HAP-1 (cell line): ENCODE measurements around the gene ISM1.
"Not testable (repeated sequence)": the region's sequence is repeated elsewhere in the genome, so short reads cannot be mapped to it uniquely, and the experiment has no call there.

Experiments used
- DNase-seq, 2 experiments: peaks; one replicate each; pipeline ENCODE4 v3.0.0-alpha.2; 2016 to 2020; ENCODE audit warnings: low spot score in 2 of 2
- H3K27me3 ChIP-seq: fragments of 250-450 bp; sonication (Bioruptor Pico); 2 replicates; pipeline ENCODE4 v1.5.1; 2020; ENCODE audit warnings: low read depth, mild to moderate bottlenecking, moderate library complexity
- H3K36me3 ChIP-seq: fragments of 250-450 bp; sonication (Bioruptor Pico); replicated peaks from 2 replicates; pipeline ENCODE4 v1.5.1; 2020; ENCODE audit warnings: mild to moderate bottlenecking
- H3K4me1 ChIP-seq: fragments of 250-450 bp; sonication (Bioruptor Pico); 2 replicates; pipeline ENCODE4 v1.5.1; 2020; ENCODE audit warnings: mild to moderate bottlenecking
- H3K4me3 ChIP-seq: fragments of 250-450 bp; sonication (Bioruptor Pico); 2 replicates; pipeline ENCODE4 v1.5.1; 2020; ENCODE audit warnings: mild to moderate bottlenecking, moderate library complexity
- H3K9me3 ChIP-seq: fragments of 250-450 bp; sonication (Bioruptor Pico); 2 replicates; pipeline ENCODE4 v1.5.1; 2020; ENCODE audit warnings: mild to moderate bottlenecking, moderate library complexity
- in situ Hi-C: fragments of 300-500 bp; cut with MboI; formaldehyde crosslinking; loops from 3 replicates; pipeline ENCODE4 v1.14.3; 2020; ENCODE audit warnings: low sequenced_read_pairs, inconsistent platforms, mixed read lengths

The ISM1 gene

GRCh38 chr20:13231031-13231752 lies 10.1 kb downstream of the ISM1 start:
- no peaks in the 10 kb centered on the region for H3K4me1 ChIP-seq
- in situ Hi-C loops: no loop called here
- no peak for DNase-seq
- H3K9me3 ChIP-seq: no peaks in the 10 kb centered on the region
- H3K4me3 ChIP-seq: no peak overlapping the region
- H3K36me3 ChIP-seq: no peaks in the 10 kb centered on the region
- no peaks in the 10 kb centered on the region; the same call in 1 of the 2 replicates for H3K27me3 ChIP-seq

- Histone ChIP-seq H3K4me1 (no peaks in the 10 kb centered on the region), H3K36me3 (no peaks in the 10 kb centered on the region), H3K4me3 (no peak overlapping the region), H3K27me3 (no peaks in the 10 kb centered on the region), H3K9me3 (no peaks in the 10 kb centered on the region)
- in situ Hi-C loops: no loop called here
- DNase-seq: no peak
Measured at GRCh38 chr20:13232999-13233398, 11.9 kb downstream of the ISM1 start.

- no peaks in the 10 kb centered on the region for H3K4me1 ChIP-seq
- no peak for DNase-seq
- in situ Hi-C loops: no loop called here
- no peaks in the 10 kb centered on the region for H3K9me3 ChIP-seq
- no peaks in the 10 kb centered on the region for H3K27me3 ChIP-seq
- H3K4me3 ChIP-seq: no peak overlapping the region
- H3K36me3 ChIP-seq: no peaks in the 10 kb centered on the region
Measured at GRCh38 chr20:13234961-13235360, 13.9 kb downstream of the ISM1 start.

GRCh38 chr20:13236360-13236759 lies 15.3 kb downstream of the ISM1 start:
- in situ Hi-C loops, H3K9me3 ChIP-seq, H3K27me3 ChIP-seq, H3K4me3 ChIP-seq, H3K4me1 ChIP-seq, H3K36me3 ChIP-seq, DNase-seq: not testable (repeated sequence)

- Histone ChIP-seq H3K9me3 (no peaks in the 10 kb centered on the region), H3K4me3 (no peak overlapping the region), H3K27me3 (no peaks in the 10 kb centered on the region), H3K4me1 (no peaks in the 10 kb centered on the region), H3K36me3 (no peaks in the 10 kb centered on the region)
- no peak for DNase-seq
- in situ Hi-C loops: no loop called here
Measured at GRCh38 chr20:13236990-13237720, 16.1 kb downstream of the ISM1 start.

- in situ Hi-C loops: no loop called here
- H3K9me3 ChIP-seq: no peaks in the 10 kb centered on the region
- DNase-seq: no peak
- no peaks in the 10 kb centered on the region for H3K27me3 ChIP-seq
- no peak overlapping the region for H3K4me3 ChIP-seq
- H3K4me1 ChIP-seq: no peaks in the 10 kb centered on the region
- H3K36me3 ChIP-seq: no peaks in the 10 kb centered on the region
Measured at GRCh38 chr20:13238001-13238653, 17.1 kb downstream of the ISM1 start.

GRCh38 chr20:13243826-13244376 lies 22.8 kb downstream of the ISM1 start:
- Histone ChIP-seq H3K27me3 (no peaks in the 10 kb centered on the region), H3K4me1 (no peaks in the 10 kb centered on the region), H3K36me3 (no peaks in the 10 kb centered on the region), H3K9me3 (no peaks in the 10 kb centered on the region), H3K4me3 (no peak overlapping the region)
- in situ Hi-C loops: no loop called here
- DNase-seq: no peak

- in situ Hi-C loops: no loop called here
- no peaks in the 10 kb centered on the region for H3K4me1 ChIP-seq
Measured at GRCh38 chr20:13245250-13245723, 24.2 kb downstream of the ISM1 start.

GRCh38 chr20:13249118-13249797 lies 28.2 kb downstream of the ISM1 start:
- Histone ChIP-seq H3K4me1 (no peaks in the 10 kb centered on the region), H3K9me3 (no peaks in the 10 kb centered on the region), H3K36me3 (no peaks in the 10 kb centered on the region), H3K27me3 (no peaks in the 10 kb centered on the region), H3K4me3 (no peak overlapping the region)
- DNase-seq: no peak
- in situ Hi-C loops: no loop called here

More at GRCh38 chr20:13245250-13245723, 24.2 kb downstream of the ISM1 start:
- no peaks in the 10 kb centered on the region for H3K36me3 ChIP-seq
- no peaks in the 10 kb centered on the region for H3K27me3 ChIP-seq
- H3K9me3 ChIP-seq: no peaks in the 10 kb centered on the region
- no peak overlapping the region for H3K4me3 ChIP-seq
- DNase-seq: no peak

- no peaks in the 10 kb centered on the region for H3K36me3 ChIP-seq
- no peaks in the 10 kb centered on the region for H3K27me3 ChIP-seq
- in situ Hi-C loops: no loop called here
- DNase-seq: no peak
- no peaks in the 10 kb centered on the region for H3K9me3 ChIP-seq
- no peaks in the 10 kb centered on the region for H3K4me1 ChIP-seq
- no peak overlapping the region for H3K4me3 ChIP-seq
Measured at GRCh38 chr20:13249798-13250170, 28.7 kb downstream of the ISM1 start.

GRCh38 chr20:13250251-13250650 lies 29.2 kb downstream of the ISM1 start:
- Histone ChIP-seq H3K36me3 (no peaks in the 10 kb centered on the region), H3K27me3 (no peaks in the 10 kb centered on the region), H3K9me3 (no peaks in the 10 kb centered on the region), H3K4me3 (no peak overlapping the region), H3K4me1 (no peaks in the 10 kb centered on the region)
- DNase-seq: no peak
- in situ Hi-C loops: no loop called here

- in situ Hi-C loops: no loop called here
- Histone ChIP-seq H3K4me1 (no peaks in the 10 kb centered on the region), H3K27me3 (no peaks in the 10 kb centered on the region), H3K4me3 (no peak overlapping the region), H3K36me3 (no peaks in the 10 kb centered on the region), H3K9me3 (no peaks in the 10 kb centered on the region)
- no peak for DNase-seq
Measured at GRCh38 chr20:13251106-13251903, 30.2 kb downstream of the ISM1 start.

GRCh38 chr20:13251904-13252297 lies 30.8 kb downstream of the ISM1 start:
- in situ Hi-C loops: no loop called here
- no peak for DNase-seq
- H3K36me3 ChIP-seq: no peaks in the 10 kb centered on the region
- no peaks in the 10 kb centered on the region for H3K27me3 ChIP-seq
- H3K4me1 ChIP-seq: no peaks in the 10 kb centered on the region
- H3K4me3 ChIP-seq: no peak overlapping the region
- H3K9me3 ChIP-seq: no peaks in the 10 kb centered on the region
